Neural progenitor cell (in vitro differentiated cells): ENCODE data around the gene PPP4C. TPM values are rescaled to one million over a fixed set of nuclear protein-coding genes. Genes with fewer than 3 reads are reported as not detected.

Experiments used
- DNase-seq: peaks from one replicate; pipeline ENCODE4 v3.0.0-alpha.2; 2016; ENCODE audit warnings: low spot score
- H2AFZ ChIP-seq: fragments of 200-600 bp; sonication (generic); replicated peaks from 2 replicates; pipeline ENCODE4 v1.6.1; 2016; ENCODE audit warnings: antibody characterized with exemption
- H3F3A ChIP-seq: fragments of 200-600 bp; sonication (generic); 2 replicates; pipeline ENCODE4 v1.6.1; 2016; ENCODE audit warnings: antibody characterized with exemption, low read depth
- H3K27ac ChIP-seq: fragments of 200-600 bp; sonication (generic); 2 replicates; pipeline ENCODE4 v1.5.1; 2016; ENCODE audit warnings: mild to moderate bottlenecking
- H3K27me3 ChIP-seq: fragments of 200-600 bp; sonication (generic); 2 replicates; pipeline ENCODE4 v1.6.1; 2016; ENCODE audit warnings: mild to moderate bottlenecking, moderate library complexity
- H3K36me3 ChIP-seq: fragments of 200-600 bp; sonication (generic); 2 replicates; pipeline ENCODE4 v1.5.1; 2016
- H3K4me1 ChIP-seq: fragments of 200-600 bp; sonication (generic); 2 replicates; pipeline ENCODE4 v1.6.1; 2016; ENCODE audit warnings: mixed run types
- H3K4me2 ChIP-seq: fragments of 200-600 bp; sonication (generic); 2 replicates; pipeline ENCODE4 v1.6.1; 2016
- H3K4me3 ChIP-seq: fragments of 200-600 bp; sonication (generic); 2 replicates; pipeline ENCODE4 v1.5.1; 2016
- H3K79me2 ChIP-seq: fragments of 200-600 bp; sonication (generic); 2 replicates; pipeline ENCODE4 v1.6.1; 2016; ENCODE audit warnings: low read depth
- H3K9ac ChIP-seq: fragments of 200-600 bp; sonication (generic); 2 replicates; pipeline ENCODE4 v1.6.1; 2016
- H3K9me3 ChIP-seq: fragments of 200-600 bp; sonication (generic); 2 replicates; pipeline ENCODE4 v1.5.1; 2016; ENCODE audit warnings: low read depth
- H4K20me1 ChIP-seq: fragments of 200-600 bp; sonication (generic); 2 replicates; pipeline ENCODE4 v1.6.1; 2016; ENCODE audit warnings: low read depth
- H3K27ac Mint-ChIP-seq: 3 replicates; pipeline ENCODE4 v1.8.0; 2021; ENCODE audit warnings: mixed read lengths
- H3K27me3 Mint-ChIP-seq: 2 replicates; pipeline ENCODE4 v1.8.0; 2022; ENCODE audit warnings: low read depth, mild to moderate bottlenecking, inconsistent platforms, moderate library complexity, mixed read lengths; ENCODE audit not compliant: insufficient read depth
- H3K36me3 Mint-ChIP-seq: 3 replicates; pipeline ENCODE4 v1.8.0; 2021; ENCODE audit warnings: mixed read lengths
- H3K4me1 Mint-ChIP-seq: 3 replicates; pipeline ENCODE4 v1.8.0; 2021; ENCODE audit warnings: mixed read lengths
- H3K4me3 Mint-ChIP-seq: 3 replicates; pipeline ENCODE4 v1.8.0; 2021; ENCODE audit warnings: mild to moderate bottlenecking, moderate library complexity, mixed read lengths
- H3K9me3 Mint-ChIP-seq: 3 replicates; pipeline ENCODE4 v1.8.0; 2020; ENCODE audit warnings: mixed read lengths
- CTCF ChIP-seq: fragments of 200-600 bp; sonication (generic); IDR thresholded peaks from 2 replicates; pipeline ENCODE4 v1.5.1; 2017; ENCODE audit warnings: antibody characterized with exemption, mild to moderate bottlenecking
- EZH2 ChIP-seq: fragments of 200-600 bp; sonication (generic); IDR thresholded peaks from 2 replicates; pipeline ENCODE4 v1.6.1; 2017; ENCODE audit warnings: antibody characterized with exemption, mild to moderate bottlenecking, moderate library complexity
- EZH2phosphoT487 ChIP-seq: fragments of 200-600 bp; sonication (generic); IDR thresholded peaks from 2 replicates; pipeline ENCODE4 v1.6.1; 2017; ENCODE audit warnings: antibody characterized with exemption
- total RNA-seq: library from RNA; depleted of rRNA; stranded (reverse); fragments of >200 nt; gene quantifications from 2 replicates; pipeline ENCODE4 v1.2.3, GENCODE V29; 2015; ENCODE audit warnings: low replicate concordance

Gene PPP4C
- total RNA-seq, 1 donor from 2014 or later: 93.3 TPM

DNA sequence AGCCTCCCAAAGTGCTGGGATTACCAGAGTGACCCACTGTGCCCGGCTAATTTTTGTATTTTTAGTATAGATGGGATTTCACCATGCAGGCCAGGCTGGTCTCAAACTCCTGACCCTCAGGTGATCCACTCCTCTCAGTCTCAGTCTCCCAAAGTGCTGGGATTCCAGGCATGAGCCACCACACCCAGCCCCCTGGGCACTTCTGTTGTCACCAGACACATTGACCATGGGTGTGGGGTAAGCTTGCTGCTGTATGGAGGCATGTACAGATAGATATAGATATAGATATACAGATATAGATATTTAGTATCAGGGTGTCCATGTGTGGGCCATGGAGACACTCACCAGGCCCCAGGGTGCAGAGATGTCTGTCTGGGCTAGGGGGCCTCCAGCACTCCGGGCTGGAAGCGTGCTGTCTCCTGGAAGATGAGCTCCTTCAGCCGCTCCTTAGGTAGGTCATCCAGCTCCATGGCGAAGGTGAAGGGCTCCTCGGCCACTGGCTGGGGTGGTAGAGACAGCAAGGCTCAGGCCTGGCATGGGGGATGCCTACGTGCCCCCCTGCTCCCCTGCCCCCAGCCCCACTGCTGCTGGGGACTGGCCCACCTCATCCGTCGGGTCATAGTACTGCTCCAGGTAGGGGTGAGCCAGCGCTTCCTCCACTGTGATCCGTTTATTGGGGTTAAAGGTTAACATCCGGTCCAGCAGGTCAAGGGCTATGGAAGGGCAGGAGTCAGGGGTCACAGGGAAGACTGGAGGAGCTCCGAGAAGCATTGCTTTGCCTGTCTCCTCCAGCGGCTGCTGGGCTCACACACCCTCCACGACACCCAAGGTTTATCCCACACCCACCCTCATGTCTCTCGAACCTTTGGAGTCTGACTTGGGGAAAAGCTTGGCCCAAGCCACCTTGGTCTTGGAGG, 40.8 kb downstream of the PPP4C start:
- H3K4me1 ChIP-seq: no peaks in the 10 kb centered on the region
- Mint-ChIP-seq H3K27me3 (peaks cover 3% of the 10 kb centered on the region), H3K9me3 (no peaks in the 10 kb centered on the region), H3K4me3 (no peak overlapping the region), H3K4me1 (peaks cover 4% of the 10 kb centered on the region), H3K27ac (no peak overlapping the region), H3K36me3 (peaks cover 13% of the 10 kb centered on the region)
- H3K9ac ChIP-seq: no peak overlapping the region
- H3K27ac ChIP-seq: no peak overlapping the region
- peaks cover 24% of the 10 kb centered on the region for H3F3A ChIP-seq
- no peaks in the 10 kb centered on the region for H3K36me3 ChIP-seq
- DNase-seq: no peak
- H3K4me2 ChIP-seq: no peak overlapping the region
- TF ChIP-seq CTCF (no peak), EZH2phosphoT487 (no peak), EZH2 (no peak)
- no peaks in the 10 kb centered on the region for H3K9me3 ChIP-seq
- H3K27me3 ChIP-seq: no peaks in the 10 kb centered on the region
- no peak overlapping the region for H3K4me3 ChIP-seq
- no peaks in the 10 kb centered on the region for H3K79me2 ChIP-seq
- H4K20me1 ChIP-seq: peaks cover 20% of the 10 kb centered on the region
- H2AFZ ChIP-seq: no peak overlapping the region

DNA sequence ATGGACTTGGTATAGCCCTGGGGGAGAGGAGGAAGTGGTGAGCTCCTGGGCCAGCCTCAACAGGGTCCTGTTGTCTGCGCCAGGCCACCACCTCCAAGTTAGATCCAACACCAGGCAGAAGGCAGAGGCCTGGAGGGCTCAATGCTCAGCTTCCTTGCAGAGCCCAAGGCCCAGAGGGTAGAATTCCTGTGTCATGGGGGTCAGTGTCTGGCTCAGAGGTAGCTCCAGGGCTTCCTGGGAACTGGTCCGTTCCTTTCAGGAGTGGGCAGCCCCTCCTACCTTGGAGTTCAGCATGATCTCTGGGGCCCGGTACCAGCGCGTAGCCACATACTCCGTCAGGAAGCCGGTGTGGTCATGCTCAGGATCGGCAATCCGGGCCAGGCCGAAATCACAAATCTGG, 42.0 kb downstream of the PPP4C start:
- peaks cover 12% of the 10 kb centered on the region for H3K36me3 Mint-ChIP-seq
- Histone ChIP-seq H3F3A (peaks cover 23% of the 10 kb centered on the region), H2AFZ (no peak overlapping the region), H3K4me1 (peaks cover 4% of the 10 kb centered on the region), H3K79me2 (no peaks in the 10 kb centered on the region), H3K4me2 (no peak overlapping the region), H4K20me1 (peaks cover 8% of the 10 kb centered on the region), H3K9me3 (no peaks in the 10 kb centered on the region), H3K36me3 (no peaks in the 10 kb centered on the region), H3K27me3 (no peaks in the 10 kb centered on the region), H3K4me3 (no peak overlapping the region), H3K9ac (no peak overlapping the region), H3K27ac (no peak overlapping the region)
- H3K27me3 Mint-ChIP-seq: peaks cover 3% of the 10 kb centered on the region
- no peak overlapping the region for H3K4me3 Mint-ChIP-seq
- TF ChIP-seq EZH2 (no peak), EZH2phosphoT487 (no peak), CTCF (no peak)
- H3K9me3 Mint-ChIP-seq: no peaks in the 10 kb centered on the region
- DNase-seq: no peak
- H3K27ac Mint-ChIP-seq: no peak overlapping the region
- peaks cover 10% of the 10 kb centered on the region for H3K4me1 Mint-ChIP-seq

DNA sequence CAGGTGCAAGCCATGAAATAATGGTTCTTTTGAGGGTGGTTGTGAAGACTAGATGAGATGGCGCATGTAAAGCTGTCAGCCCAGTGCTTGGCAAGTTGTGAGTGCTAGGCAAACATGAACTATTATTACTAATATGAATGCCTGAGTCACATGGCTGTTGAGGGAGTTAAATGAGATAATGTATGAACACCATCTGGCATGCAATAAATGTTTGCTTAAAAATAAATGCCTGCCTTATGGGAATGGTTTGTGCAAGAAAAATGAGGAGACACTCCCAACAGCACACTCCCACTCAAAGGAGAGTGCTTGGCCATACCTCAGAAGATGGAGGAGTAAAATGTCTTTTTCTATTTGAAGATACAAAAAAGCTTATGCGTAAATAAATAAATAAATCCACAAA, 43.6 kb downstream of the PPP4C start:
- Histone ChIP-seq H3K27me3 (no peaks in the 10 kb centered on the region), H3K4me1 (peaks cover 4% of the 10 kb centered on the region), H3K4me2 (no peak overlapping the region), H3K27ac (no peak overlapping the region), H4K20me1 (no peaks in the 10 kb centered on the region), H2AFZ (no peak overlapping the region), H3K4me3 (no peak overlapping the region), H3K9ac (no peak overlapping the region), H3F3A (peaks cover 10% of the 10 kb centered on the region), H3K79me2 (no peaks in the 10 kb centered on the region), H3K36me3 (no peaks in the 10 kb centered on the region), H3K9me3 (no peaks in the 10 kb centered on the region)
- no peak overlapping the region for H3K4me3 Mint-ChIP-seq
- no peak for DNase-seq
- peaks cover 16% of the 10 kb centered on the region for H3K4me1 Mint-ChIP-seq
- H3K36me3 Mint-ChIP-seq: peaks cover 12% of the 10 kb centered on the region
- H3K9me3 Mint-ChIP-seq: no peaks in the 10 kb centered on the region
- H3K27ac Mint-ChIP-seq: no peak overlapping the region
- H3K27me3 Mint-ChIP-seq: peaks cover 2% of the 10 kb centered on the region
- TF ChIP-seq CTCF (no peak), EZH2phosphoT487 (no peak), EZH2 (no peak)
